ENCODE results near the gene ZBED5.

Gene ZBED5

GRCh38 chr11:10881892-10882291, 24.0 kb upstream of the ZBED5 start:
- DNase-seq (ENCODE audit: low read depth in 2 of 3, low spot score in 1 of 3), result no peak

DNA sequence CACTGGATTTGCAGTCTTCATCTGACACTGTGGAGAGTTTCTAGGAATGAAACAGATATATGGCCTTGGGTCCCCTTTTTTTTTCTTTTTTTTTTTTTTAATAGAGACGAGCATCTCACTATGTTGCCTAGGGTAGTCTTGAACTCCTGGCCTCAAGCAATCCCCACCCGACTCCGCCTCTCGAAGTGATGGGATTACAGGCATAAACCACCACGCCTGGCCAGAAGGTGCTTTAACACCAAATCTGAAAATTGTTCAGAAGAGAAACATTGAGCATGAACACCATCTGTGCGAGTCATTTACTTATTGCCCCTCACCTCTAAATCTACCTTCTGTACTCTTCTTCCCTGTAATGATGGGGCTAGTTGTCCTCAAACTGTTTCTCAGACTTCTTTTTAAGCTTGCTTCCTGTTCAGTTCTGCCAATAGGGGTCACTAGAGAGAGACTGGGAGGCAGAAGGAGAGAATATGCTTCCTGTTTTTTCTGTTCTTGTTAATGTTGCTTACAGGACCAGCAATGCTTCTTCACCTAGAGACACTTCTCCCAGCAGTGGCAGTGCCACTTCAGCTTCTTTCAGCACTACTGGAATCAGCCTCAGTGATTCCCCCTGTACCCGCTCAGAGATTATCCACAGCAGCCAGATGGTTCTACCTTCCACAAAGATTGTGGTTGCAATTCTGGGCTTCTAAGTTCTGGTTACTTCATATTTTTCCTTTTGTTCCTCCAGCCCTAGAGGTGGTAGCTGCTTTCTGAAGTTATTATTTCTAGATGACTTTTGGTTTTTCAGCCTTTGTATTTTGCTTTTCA, 20.8 kb upstream of the ZBED5 start:
- peak in 1 of 3 donors; percentile 40 for DNase-seq (ENCODE audit: low read depth in 2 of 3, low spot score in 1 of 3)

GRCh38 chr11:10876158-10876557, 18.3 kb upstream of the ZBED5 start:
- DNase-seq (ENCODE audit: low read depth in 2 of 3, low spot score in 1 of 3), result no peak

GRCh38 chr11:10875430-10876021, 17.7 kb upstream of the ZBED5 start:
- no peak for DNase-seq (ENCODE audit: low read depth in 2 of 3, low spot score in 1 of 3)

- no peak for DNase-seq (ENCODE audit: low read depth in 2 of 3, low spot score in 1 of 3)
Measured at GRCh38 chr11:10872097-10872496, 14.2 kb upstream of the ZBED5 start.

- DNase-seq (ENCODE audit: low read depth in 2 of 3, low spot score in 1 of 3), result no peak
Measured at GRCh38 chr11:10868352-10868751, 10.5 kb upstream of the ZBED5 start.

DNA sequence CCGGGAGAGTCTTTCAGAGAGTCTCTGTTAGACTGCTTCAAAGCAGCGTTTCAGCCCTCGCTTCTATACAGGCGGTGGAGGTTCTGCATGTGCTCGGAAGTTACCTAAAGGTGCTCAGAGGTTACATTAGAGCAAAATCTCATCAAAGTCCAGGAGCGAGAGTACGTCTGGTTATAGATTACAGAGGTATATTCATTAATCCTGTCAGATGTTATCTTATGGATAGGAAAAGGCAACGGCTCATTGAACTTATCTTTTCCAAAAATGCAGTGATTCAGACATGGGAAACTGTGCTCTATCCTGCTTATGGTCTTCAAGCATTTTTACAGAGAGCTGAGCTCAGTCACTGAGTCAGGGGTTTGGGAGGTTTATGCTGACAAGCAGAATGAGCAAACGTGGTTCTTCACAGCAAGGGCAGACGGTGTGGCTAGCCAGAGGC, 9.1 kb upstream of the ZBED5 start:
- no peak for DNase-seq (ENCODE audit: low read depth in 2 of 3, low spot score in 1 of 3)

- DNase-seq (ENCODE audit: low read depth in 2 of 3, low spot score in 1 of 3), result no peak
Measured at GRCh38 chr11:10865837-10866270, 8.0 kb upstream of the ZBED5 start.

DNA sequence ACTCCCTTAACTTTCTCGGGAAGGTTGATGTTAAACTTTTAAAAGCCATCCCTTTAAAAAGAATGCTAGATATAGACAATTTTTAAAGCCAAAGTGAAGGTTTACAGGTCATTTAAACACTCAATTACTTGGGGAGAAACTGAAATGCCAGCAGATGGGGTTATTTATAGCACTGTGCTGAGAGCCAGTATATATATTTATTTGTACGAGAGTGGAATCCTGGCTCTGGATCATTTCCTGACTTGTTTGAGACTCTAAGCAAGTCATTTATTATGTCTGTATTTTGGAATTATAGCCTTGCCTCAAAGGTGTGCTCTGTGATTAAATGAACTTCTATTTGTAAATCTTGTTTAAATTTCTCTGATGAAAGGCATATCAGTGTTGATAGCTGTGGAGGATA, 6.8 kb upstream of the ZBED5 start:
- DNase-seq (ENCODE audit: low read depth in 2 of 3, low spot score in 1 of 3), result no peak

GRCh38 chr11:10862446-10862845, 4.6 kb upstream of the ZBED5 start:
- DNase-seq (ENCODE audit: low read depth in 2 of 3, low spot score in 1 of 3), result no peak

DNA sequence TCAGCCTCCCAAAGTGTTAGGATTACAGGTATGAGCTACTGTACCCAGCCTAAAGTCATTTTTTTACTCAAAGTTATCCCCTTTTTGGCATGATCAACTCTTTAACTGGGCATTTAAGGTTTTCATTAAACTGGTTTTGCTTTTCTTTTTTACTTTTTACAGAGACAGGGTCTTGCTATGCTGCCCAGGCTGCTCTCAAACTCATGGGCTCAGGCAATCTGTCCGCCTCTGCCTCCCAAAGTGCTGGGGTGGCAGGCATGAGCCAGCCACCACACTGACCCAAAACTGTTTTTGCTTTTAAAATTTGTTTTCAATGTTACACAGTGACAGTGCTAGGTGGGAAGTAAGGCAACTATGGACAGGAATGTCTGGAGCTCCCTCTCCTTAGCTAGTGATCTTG, 3.9 kb upstream of the ZBED5 start:
- DNase-seq (ENCODE audit: low read depth in 2 of 3, low spot score in 1 of 3), result no peak

DNA sequence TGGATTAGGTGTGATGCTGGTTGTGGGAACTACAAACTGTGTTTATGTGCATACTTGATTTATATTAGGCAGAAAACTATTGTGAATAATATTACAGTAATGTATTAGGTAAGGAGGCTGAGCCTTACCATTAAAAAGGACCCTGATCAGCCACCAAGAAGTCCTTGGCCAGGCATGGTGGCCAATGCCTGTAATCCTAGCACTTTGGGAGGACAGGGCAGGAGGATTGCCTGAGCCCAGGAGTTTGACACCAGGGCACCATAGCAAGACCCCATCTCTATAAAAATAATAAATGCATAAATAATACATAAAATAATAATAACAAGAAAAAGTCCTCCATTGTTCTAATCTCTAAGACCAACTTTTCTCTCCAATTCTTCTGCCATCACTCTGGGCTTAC, 3.2 kb upstream of the ZBED5 start:
- no peak for DNase-seq (ENCODE audit: low read depth in 2 of 3, low spot score in 1 of 3)

DNA sequence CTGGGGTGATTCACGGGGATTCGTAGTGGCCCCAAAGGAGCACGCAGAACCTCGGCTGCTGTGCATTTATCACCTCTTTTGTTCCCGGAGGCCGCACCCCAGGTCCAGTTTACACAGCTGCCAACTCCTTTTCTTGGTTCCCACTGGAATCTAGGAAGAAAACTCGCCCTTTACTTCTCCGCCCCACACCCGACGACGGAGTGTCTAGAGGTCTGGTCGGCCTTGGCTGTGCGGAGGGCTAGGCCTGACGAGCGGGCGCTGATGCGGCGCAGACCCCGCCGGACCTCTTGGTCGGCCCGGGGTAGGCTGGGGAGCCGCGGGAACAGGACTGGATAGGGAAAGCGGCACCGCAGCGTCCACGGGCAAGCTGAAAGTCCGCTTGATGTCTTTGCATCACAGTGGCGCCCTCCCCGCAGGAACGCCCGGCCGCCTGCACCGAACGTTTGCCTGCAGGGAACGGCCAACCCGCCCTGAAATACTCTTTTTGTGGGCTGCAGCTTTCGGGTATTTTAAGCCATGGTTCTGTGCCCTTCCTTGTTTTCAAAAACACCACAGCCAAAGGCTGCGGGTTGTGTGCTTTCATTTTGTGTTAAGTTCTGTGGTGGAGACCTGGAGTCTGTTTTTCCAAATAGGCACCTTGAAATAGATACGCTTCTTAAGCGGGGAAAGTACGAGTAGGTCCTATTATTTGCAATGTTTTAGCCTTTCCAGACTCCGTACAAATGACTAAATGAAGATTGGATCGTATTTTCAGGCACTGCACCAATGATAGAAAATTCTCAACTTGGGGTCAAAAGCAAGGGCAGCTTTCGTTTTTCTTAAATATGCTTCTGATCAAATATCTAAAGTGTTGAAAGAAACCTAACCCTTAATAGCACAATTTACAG, 829 bp upstream of the ZBED5 start:
- DNase-seq (ENCODE audit: low read depth in 2 of 3, low spot score in 1 of 3), result peak; percentile 8 to 40 (median 27)

DNA sequence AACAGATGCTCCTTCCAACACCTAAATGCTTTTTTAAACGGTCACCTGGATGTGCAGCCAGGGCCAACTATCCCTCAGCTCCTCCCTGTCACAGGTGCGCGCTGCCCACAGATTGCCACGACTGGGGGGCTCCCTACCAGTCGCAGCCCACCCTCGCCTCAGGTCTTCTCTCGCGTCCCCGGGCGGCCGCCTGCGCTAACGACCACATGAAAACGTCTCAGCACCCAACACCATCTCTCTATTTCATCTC, 469 bp downstream of the ZBED5 start:
- DNase-seq (ENCODE audit: low read depth in 2 of 3, low spot score in 1 of 3), result peak in 1 of 3 donors; percentile 7

GRCh38 chr11:10856689-10857458, 979 bp downstream of the ZBED5 start:
- DNase-seq (ENCODE audit: low read depth in 2 of 3, low spot score in 1 of 3), result peak in 1 of 3 donors; percentile 28

- no peak for DNase-seq (ENCODE audit: low read depth in 2 of 3, low spot score in 1 of 3)
Measured at GRCh38 chr11:10855295-10855694, 2.6 kb downstream of the ZBED5 start.

- DNase-seq (ENCODE audit: low read depth in 2 of 3, low spot score in 1 of 3), result no peak
Measured at GRCh38 chr11:10847960-10848860, 9.6 kb downstream of the ZBED5 start.

DNA sequence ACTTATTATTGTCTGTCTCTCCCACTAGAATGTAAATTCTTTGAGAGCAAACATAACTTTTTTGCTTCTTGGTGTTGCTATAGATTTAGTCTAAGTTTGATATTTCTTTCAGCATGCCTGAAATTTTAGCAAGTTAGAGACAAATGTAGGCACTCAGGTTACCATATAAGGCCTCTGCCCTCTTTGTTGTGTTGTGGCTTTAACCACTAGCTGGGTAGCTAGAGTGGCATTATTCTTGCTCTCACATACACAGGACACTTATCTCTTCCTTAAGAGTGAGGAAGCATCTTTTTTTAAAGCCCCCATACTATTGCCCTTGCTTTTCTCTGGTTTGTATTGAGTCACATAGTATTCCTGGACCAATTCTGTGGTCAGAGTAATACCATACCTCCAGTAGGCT, 11.2 kb downstream of the ZBED5 start:
- no peak for DNase-seq (ENCODE audit: low read depth in 2 of 3, low spot score in 1 of 3)

DNA sequence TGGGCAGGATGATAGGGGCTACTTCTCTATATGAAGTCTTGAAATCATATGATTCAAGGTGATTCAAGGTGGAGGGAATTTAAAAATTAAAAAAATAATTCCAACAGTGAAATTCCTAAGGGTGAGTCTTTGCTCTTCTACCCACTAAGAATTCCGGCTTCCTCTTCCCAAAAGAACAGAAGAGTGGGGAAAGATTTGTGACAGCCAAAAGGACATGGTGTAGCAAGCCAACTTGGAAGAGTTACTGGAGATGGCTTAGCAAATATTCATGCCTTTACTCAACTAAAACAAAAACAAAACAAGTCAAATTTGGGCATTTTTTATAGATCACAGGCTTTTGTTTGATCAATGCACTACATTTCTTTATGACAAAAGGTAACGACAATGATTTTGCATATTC, 12.3 kb downstream of the ZBED5 start:
- DNase-seq (ENCODE audit: low read depth in 2 of 3, low spot score in 1 of 3), result no peak

DNA sequence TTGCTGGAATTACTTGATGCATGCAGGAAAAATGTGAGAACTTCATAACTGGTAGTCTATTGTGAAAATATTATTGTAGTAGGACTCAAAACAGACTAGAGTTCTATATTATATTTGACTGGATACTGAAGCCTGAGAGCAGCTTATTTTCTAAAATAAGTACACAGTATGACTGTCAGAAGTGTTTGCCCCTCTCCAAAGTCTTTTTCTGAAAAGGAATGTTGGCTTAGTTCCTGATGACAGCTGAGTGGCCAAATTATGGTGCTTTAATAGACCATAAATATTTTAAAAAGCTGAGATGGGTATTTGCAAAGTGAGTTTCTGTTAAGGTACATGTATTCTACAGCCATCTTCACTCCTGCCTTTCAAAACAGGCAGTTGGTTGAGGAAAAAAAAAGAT, 13.1 kb downstream of the ZBED5 start:
- no peak for DNase-seq (ENCODE audit: low read depth in 2 of 3, low spot score in 1 of 3)
